ENCODE data around the gene TMEM131. TPM values are rescaled to one million over a fixed set of nuclear protein-coding genes. Genes with fewer than 3 reads are reported as not detected.

The TMEM131 gene
- total RNA-seq, 1 donor from 2014 or later = 35.4 TPM

- Histone ChIP-seq H3K4me1 (no peaks in the 10 kb centered on the region), H3K4me3 (no peak overlapping the region), H3K36me3 (peaks cover 0 to 47% of the 10 kb centered on the region in 2 donors), H3K27me3 (no peaks in the 10 kb centered on the region), H3K9me3 (no peaks in the 10 kb centered on the region), H3K27ac (no peak overlapping the region)
- intact Hi-C loops (cut with DNase I) = no loop called here
- TF ChIP-seq CTCF (IDR thresholded peaks at IDR 0.05) = no peak
- TF ChIP-seq POLR2A (IDR thresholded peaks at IDR 0.05) = no peak
- TF ChIP-seq POLR2AphosphoS5 (IDR thresholded peaks at IDR 0.05; ENCODE audit: insufficient read depth in 1 of 2, low read depth in 1 of 2) = no peak
- no peak for DNase-seq (ENCODE audit: extremely low spot score in 2 of 2)
These were observed 240.3 kb downstream of the TMEM131 start for GRCh38 chr2:97755491-97755890.

- no peak for DNase-seq (ENCODE audit: extremely low spot score in 2 of 2)
- no peak for TF ChIP-seq POLR2A (IDR thresholded peaks at IDR 0.05)
- TF ChIP-seq CTCF (IDR thresholded peaks at IDR 0.05) = no peak
- no peak for TF ChIP-seq POLR2AphosphoS5 (IDR thresholded peaks at IDR 0.05; ENCODE audit: insufficient read depth in 1 of 2, low read depth in 1 of 2)
- intact Hi-C loops (cut with DNase I) = no loop called here
- Histone ChIP-seq H3K27me3 (no peaks in the 10 kb centered on the region), H3K9me3 (no peaks in the 10 kb centered on the region), H3K4me1 (no peaks in the 10 kb centered on the region), H3K36me3 (peaks cover 0 to 41% of the 10 kb centered on the region in 2 donors), H3K4me3 (no peak overlapping the region), H3K27ac (no peak overlapping the region)
These were observed 240.9 kb downstream of the TMEM131 start for GRCh38 chr2:97754690-97755346.

- Histone ChIP-seq H3K36me3 (peaks cover 0 to 20% of the 10 kb centered on the region in 2 donors), H3K27me3 (no peaks in the 10 kb centered on the region), H3K9me3 (no peaks in the 10 kb centered on the region), H3K4me3 (no peak overlapping the region), H3K27ac (no peak overlapping the region), H3K4me1 (no peaks in the 10 kb centered on the region)
- no peak for TF ChIP-seq POLR2A (IDR thresholded peaks at IDR 0.05)
- TF ChIP-seq CTCF (IDR thresholded peaks at IDR 0.05) = no peak
- no peak for TF ChIP-seq POLR2AphosphoS5 (IDR thresholded peaks at IDR 0.05; ENCODE audit: insufficient read depth in 1 of 2, low read depth in 1 of 2)
- DNase-seq (ENCODE audit: extremely low spot score in 2 of 2) = no peak
- intact Hi-C loops (cut with DNase I) = no loop called here
These were observed 243.1 kb downstream of the TMEM131 start for GRCh38 chr2:97752342-97753334.

- TF ChIP-seq POLR2AphosphoS5 (IDR thresholded peaks at IDR 0.05; ENCODE audit: insufficient read depth in 1 of 2, low read depth in 1 of 2) = no peak
- no peak for TF ChIP-seq POLR2A (IDR thresholded peaks at IDR 0.05)
- TF ChIP-seq CTCF (IDR thresholded peaks at IDR 0.05) = no peak
- Histone ChIP-seq H3K27me3 (no peaks in the 10 kb centered on the region), H3K9me3 (no peaks in the 10 kb centered on the region), H3K4me3 (no peak overlapping the region), H3K36me3 (peaks cover 0 to 12% of the 10 kb centered on the region in 2 donors), H3K4me1 (no peaks in the 10 kb centered on the region), H3K27ac (no peak overlapping the region)
- no peak for DNase-seq (ENCODE audit: extremely low spot score in 2 of 2)
- intact Hi-C loops (cut with DNase I) = no loop called here
These were observed 244.0 kb downstream of the TMEM131 start for GRCh38 chr2:97751752-97752151.

Data from vagina (tissue), 2 donors.